Stimulated activated CD8-positive, alpha-beta memory T cell treated with anti-CD3 and anti-CD28 coated beads, Interleukin-4, amount 100 ng/mL, for 24 hours (primary cell): ENCODE measurements around the gene RNF13.
"Not testable (repeated sequence)": the region's sequence is repeated elsewhere in the genome, so short reads cannot be mapped to it uniquely, and the experiment has no call there.

ENCODE experiments used
- DNase-seq: peaks from one replicate; pipeline ENCODE4 v3.0.0-alpha.2; 2020; ENCODE audit warnings: low read depth

RNF13 gene

DNA sequence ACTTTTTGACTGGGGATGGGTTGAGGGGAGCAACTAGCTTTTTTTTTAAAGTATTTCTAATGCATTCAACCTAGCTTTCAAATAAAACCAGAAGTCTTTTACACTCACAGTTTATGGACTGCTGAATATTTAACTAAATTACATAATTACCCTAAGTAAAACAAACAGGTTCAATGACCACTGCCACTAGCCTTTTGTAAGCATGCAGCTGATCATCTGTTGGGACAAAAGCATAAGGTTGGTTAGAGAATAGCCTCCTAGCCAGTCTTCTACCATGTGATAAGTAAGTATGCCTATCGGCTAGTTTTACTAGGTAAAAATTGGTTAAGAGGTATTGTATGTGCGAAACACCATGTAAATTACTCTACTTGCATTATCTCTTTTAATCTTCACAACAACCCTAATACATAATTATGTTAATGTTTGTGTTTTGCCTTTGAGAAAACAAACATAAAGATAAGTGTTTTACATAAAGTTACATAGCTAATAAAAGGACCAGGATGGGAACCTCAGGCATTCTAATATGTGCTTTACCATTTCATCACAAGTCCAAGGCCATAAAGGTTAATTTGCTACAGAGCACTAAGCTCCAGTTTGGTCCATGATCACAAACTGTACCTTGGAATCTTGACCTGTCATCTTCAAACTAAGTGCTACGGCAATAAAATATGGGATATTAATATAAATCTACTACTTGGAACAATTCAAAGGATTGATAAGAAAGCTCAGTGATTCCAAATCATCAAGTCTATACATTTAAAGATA, 144.5 kb downstream of the RNF13 start:
- no peak for DNase-seq

DNA sequence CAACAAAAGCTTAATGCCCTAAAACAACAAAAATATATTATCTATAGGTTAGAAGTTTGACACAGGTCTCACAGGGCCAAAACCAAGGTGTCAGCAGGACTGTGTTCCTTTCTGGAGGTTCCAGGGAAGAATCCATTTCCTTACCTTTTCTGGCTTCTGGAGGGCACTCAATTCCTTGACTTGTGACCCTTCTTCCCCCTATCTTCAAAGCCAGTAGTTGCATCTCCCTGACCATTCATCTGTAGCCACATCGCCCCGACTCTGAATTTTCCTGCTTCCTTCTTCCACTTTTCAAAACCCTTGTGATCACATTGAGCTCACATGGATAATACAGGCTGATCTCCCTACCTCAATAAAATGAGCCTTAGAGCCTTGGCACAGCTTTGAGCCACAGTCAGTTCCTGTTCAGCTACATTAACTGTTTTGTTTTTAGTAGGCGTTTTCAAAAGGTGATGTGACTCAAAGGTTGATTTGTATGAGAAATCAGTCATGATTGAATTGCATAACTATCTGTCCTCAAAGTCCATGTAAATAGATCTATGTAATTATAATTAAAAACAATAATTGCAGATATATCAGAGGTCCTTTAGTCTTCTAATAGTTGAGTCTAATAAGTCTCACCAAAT, 145.3 kb downstream of the RNF13 start:
- no peak for DNase-seq

DNA sequence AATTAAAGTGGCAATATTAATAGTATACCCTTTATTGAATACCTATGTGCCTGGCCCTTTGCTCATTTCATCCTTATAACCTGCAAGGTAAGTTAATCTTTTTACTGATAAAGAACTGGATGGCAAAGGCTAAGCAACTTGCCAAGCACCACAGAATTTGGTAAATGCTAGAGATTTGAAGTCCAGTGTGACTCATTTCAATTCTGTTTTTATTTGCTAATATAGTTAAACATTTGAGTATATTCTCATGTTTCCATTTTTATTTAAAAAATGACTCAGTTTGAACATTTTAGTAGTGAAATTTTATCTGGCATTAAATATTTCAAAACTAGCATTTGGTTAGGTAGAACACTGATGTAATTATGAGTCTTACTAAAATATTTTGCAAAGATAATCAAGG, 146.4 kb downstream of the RNF13 start:
- no peak for DNase-seq

GRCh38 chr3:149963485-149963884, 150.5 kb downstream of the RNF13 start:
- no peak for DNase-seq

DNA sequence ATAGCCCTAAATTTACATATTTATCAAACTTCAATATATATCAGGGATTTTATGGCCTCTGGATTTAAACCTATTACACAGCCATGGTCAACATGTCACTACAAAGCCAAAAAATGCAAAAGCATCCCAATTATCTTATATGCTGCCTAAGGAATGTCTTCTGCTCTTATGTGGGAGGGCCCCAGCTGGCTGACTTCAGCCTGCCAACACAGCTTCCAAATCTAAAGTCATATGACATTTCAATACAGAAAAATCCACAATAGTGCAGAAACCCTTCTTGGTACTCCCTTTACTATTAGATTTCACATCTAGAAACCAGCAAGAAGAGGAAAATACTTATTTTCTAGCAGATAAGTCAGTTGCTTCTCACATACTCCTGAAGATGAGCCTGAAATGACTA, 151.3 kb downstream of the RNF13 start:
- no peak for DNase-seq

DNA sequence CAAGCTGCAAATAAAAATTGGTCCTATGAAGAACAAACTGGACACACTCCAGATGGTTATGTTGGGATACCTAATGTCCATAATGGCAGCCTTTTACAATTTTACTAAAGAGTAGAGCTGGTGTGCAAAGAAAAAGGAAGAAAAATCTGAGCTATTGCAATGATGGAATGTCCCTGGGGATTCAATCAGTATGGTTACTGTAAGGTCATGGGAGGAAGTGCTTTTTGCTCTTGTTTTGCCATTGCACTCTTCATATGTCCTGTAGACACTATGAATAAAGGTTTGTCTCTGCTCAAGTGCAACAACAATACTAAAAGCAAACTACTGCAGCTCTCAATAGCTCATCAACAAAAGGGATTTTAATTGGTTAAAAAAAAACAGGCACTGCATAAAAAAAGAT, 152.3 kb downstream of the RNF13 start:
- DNase-seq: no peak

GRCh38 chr3:149967086-149967685, 154.2 kb downstream of the RNF13 start:
- no peak for DNase-seq

DNA sequence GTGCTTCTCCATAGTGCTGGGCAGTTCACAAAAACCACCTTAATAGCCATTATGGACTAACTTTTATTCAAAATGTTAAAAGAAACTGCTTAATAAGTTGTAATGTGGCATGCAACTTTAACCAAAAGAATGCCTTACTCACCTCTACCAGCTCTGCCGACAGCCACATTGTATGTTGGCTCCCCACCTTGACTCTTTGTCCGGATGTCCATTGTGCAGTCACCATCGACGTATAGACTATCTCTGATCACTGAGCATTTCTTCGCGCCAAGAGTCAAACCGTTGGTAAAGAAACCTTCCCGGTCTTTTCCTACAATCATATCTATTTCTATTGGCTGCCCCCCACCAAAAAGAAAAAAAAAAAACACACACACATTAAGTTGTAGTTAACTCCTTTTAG, 155.2 kb downstream of the RNF13 start:
- no peak for DNase-seq

DNA sequence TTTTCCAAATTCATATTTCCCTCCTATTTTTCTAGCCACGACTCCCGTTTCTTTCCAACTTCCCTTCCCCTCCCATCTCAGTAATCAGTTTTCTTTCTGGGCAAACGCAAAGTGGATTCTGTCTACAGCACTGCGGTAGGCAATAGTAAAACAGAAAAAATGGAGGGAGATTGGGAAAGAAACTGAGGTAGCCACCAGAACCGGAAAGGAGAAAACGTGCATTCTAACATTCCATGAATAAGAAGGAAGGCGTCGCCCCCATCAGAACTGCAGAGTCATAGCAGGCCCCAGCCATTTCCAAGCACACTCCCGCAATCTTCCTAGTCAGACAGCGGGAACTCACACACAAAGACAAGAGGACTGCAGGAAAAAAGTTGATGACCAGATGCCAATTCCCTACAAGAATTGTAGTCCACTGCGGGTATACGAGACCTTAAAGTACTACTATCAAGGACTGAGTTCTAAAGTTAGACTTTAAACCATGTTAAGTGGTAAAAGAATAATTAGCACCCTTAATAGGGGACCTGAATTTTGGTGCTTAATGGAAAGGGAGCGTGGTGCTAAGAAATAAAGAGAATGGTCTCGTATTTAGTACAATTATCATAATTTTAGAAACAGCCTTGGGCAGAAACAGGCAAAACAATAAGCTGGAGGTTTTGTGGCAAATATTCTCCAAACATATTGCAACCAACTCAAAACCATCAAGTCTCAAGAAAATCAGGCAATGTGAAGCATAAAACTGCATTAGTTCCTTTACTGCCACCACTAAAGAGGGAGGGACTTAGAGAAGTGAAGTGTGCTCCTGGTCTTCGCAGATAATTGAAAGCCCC, 156.3 kb downstream of the RNF13 start:
- no peak for DNase-seq

- DNase-seq: peak; percentile 53
Measured at GRCh38 chr3:149969940-149970715, 157.1 kb downstream of the RNF13 start.

- DNase-seq: peak; percentile 24
Measured at GRCh38 chr3:149970716-149971402, 157.8 kb downstream of the RNF13 start, which contains the start of gene PFN2. TSS of gene PFN2 (minus strand) at chr3:149970895. CDS start at chr3:149970856, 39 bp downstream.

- peak; percentile 1 for DNase-seq
Measured at GRCh38 chr3:149971403-149972075, 158.5 kb downstream of the RNF13 start.

- no peak for DNase-seq
Measured at GRCh38 chr3:149975919-149976318, 162.9 kb downstream of the RNF13 start.

DNA sequence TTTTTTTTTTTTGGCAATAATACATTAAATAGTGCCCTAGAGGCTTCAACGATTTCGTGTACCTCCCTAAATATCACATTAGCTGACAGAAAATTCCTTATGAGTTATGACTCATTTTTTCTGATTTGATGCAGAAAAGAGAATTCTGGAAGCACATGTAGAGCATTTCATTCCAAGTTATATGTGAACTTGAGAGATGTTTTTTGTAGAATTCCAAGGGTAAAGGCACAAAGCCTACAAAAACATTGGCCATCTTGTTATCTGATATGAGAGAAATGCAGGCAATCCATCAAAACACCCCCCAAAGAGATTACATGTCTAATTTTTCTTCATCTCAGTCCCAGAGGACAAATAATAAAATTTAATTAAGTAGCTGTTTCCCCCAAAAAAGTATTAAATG, 164.4 kb downstream of the RNF13 start:
- DNase-seq: no peak

GRCh38 chr3:149981979-149982378, 169.0 kb downstream of the RNF13 start:
- DNase-seq: not testable (repeated sequence)

DNA sequence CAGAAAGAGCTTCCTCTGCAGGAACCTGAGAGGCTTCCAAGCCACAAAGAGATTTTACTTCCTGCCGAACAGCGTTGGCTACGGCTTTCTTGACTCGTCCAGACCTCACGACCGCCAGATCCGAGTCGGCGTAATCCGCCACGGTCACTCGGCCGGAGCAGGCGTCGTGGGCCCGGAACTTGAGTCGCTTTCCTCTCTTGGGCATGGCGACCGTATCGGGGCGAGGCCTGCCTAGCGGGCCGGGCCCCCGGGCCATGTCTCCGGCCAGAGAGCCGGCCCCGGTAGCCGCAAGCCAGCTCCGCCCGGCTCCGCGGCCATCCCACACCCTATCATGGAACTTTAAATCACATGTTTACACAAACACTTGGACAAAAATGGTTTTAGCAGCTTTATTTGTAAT, 170.0 kb downstream of the RNF13 start:
- not testable (repeated sequence) for DNase-seq

GRCh38 chr3:149983628-149984027, 170.6 kb downstream of the RNF13 start:
- no peak for DNase-seq

- no peak for DNase-seq
Measured at GRCh38 chr3:149989307-149989706, 176.3 kb downstream of the RNF13 start.

- DNase-seq: no peak
Measured at GRCh38 chr3:149990423-149990948, 177.5 kb downstream of the RNF13 start.

GRCh38 chr3:149992416-149993058, 179.5 kb downstream of the RNF13 start:
- DNase-seq: no peak
